Panc1 (cell line): Measurements from ENCODE around the gene ZNF33A.

ENCODE experiments used
- CTCF ChIP-seq: fragments of 450-650 bp; IDR thresholded peaks from 2 replicates; pipeline ENCODE4 v1.5.1; 2017; ENCODE audit warnings: mild to moderate bottlenecking
- REST ChIP-seq, 2 experiments: IDR thresholded peaks; 2 replicates each; pipeline ENCODE4 v1.6.1; 2011 to 2012; ENCODE audit warnings: low read depth in 2 of 2, control low read depth in 1 of 2, low read length in 1 of 2, mild to moderate bottlenecking in 1 of 2, moderate library complexity in 1 of 2; ENCODE audit not compliant: insufficient read depth in 1 of 2
- SIN3A ChIP-seq: IDR thresholded peaks from 2 replicates; pipeline ENCODE4 v1.6.1; 2012; ENCODE audit warnings: low read depth, mild to moderate bottlenecking, low read length, moderate library complexity, borderline replicate concordance; ENCODE audit not compliant: insufficient read depth

- TF ChIP-seq CTCF (no peak), SIN3A (no peak), REST (IDR thresholded peaks at IDR 0.05; ENCODE audit: insufficient read depth in 1 of 2, low read depth in 2 of 2, low read length in 1 of 2) (no peak)
Measured at GRCh38 chr10:38054361-38054797, 43.9 kb downstream of the ZNF33A start.
